SU-DHL-6 (cell line): ENCODE data around the gene TOP2B.

Experiments used
- H2AFZ ChIP-seq: fragments of 200-600 bp; sonication (generic); 2 replicates; pipeline ENCODE4 v1.6.1; 2014; ENCODE audit warnings: low read depth, mild to moderate bottlenecking, moderate library complexity, mixed read lengths, antibody characterized with exemption, low read length; ENCODE audit not compliant: severe bottlenecking
- H3F3A ChIP-seq: fragments of 200-600 bp; shearing (Covaris generic); 2 replicates; pipeline ENCODE4 v1.6.0; 2016; ENCODE audit warnings: antibody characterized with exemption, mild to moderate bottlenecking; ENCODE audit not compliant: insufficient read depth
- H3K27ac ChIP-seq: fragments of 200-600 bp; sonication (generic); 2 replicates; pipeline ENCODE4 v1.5.1; 2016; ENCODE audit warnings: low read depth, mild to moderate bottlenecking, low read length, moderate library complexity, mixed read lengths
- H3K27me3 ChIP-seq: fragments of 200-600 bp; sonication (generic), shearing (Covaris generic); 2 replicates; pipeline ENCODE4 v1.6.0; 2014; ENCODE audit warnings: mild to moderate bottlenecking, low read length
- H3K36me3 ChIP-seq: fragments of 200-600 bp; sonication (generic); 2 replicates; pipeline ENCODE4 v1.6.1; 2014; ENCODE audit warnings: mild to moderate bottlenecking, low read length, mixed read lengths
- H3K4me2 ChIP-seq: fragments of 300-600, 200-600 bp; shearing (Covaris generic), sonication (generic); 2 replicates; pipeline ENCODE4 v1.6.0; 2014; ENCODE audit warnings: low read length, low read depth, mild to moderate bottlenecking; ENCODE audit not compliant: poor library complexity, severe bottlenecking
- H3K4me3 ChIP-seq: fragments of 200-600 bp; sonication (generic); 2 replicates; pipeline ENCODE4 v1.5.1; 2014; ENCODE audit warnings: antibody characterized with exemption, low read length, mild to moderate bottlenecking, mixed read lengths; ENCODE audit not compliant: insufficient read depth, poor library complexity, severe bottlenecking
- H3K79me2 ChIP-seq: fragments of 200-600 bp; sonication (generic); 2 replicates; pipeline ENCODE4 v1.6.1; 2014; ENCODE audit warnings: mild to moderate bottlenecking, low read length, moderate library complexity; ENCODE audit not compliant: insufficient read depth
- H3K9ac ChIP-seq: fragments of 200-600 bp; sonication (generic); 2 replicates; pipeline ENCODE4 v1.7.0; 2014; ENCODE audit warnings: mild to moderate bottlenecking, low read length
- H3K9me2 ChIP-seq: fragments of 200-600 bp; sonication (generic); replicated peaks from 2 replicates; pipeline ENCODE4 v1.6.1; 2014; ENCODE audit warnings: low read length; ENCODE audit not compliant: insufficient read depth
- H3K9me3 ChIP-seq: fragments of 200-600 bp; sonication (generic); 2 replicates; pipeline ENCODE4 v1.6.1; 2014; ENCODE audit warnings: low read length, mixed read lengths; ENCODE audit not compliant: insufficient read depth
- H4K20me1 ChIP-seq: fragments of 200-600 bp; sonication (generic); 2 replicates; pipeline ENCODE4 v1.6.1; 2014; ENCODE audit warnings: low read depth, mild to moderate bottlenecking, antibody characterized with exemption, low read length, moderate library complexity, mixed read lengths
- CTCF ChIP-seq: fragments of 200-600 bp; sonication (generic); IDR thresholded peaks from one replicate; pipeline ENCODE4 v1.5.1; 2017; ENCODE audit warnings: antibody characterized with exemption, mild to moderate bottlenecking, low read length, moderate library complexity; ENCODE audit not compliant: insufficient read depth, poor library complexity, severe bottlenecking
- EZH2phosphoT487 ChIP-seq: fragments of 200-600 bp; sonication (generic), shearing (Covaris generic); conservative IDR thresholded peaks from 2 replicates; pipeline ENCODE4 v1.6.1; 2018; ENCODE audit warnings: mild to moderate bottlenecking, antibody characterized with exemption, low read length, moderate library complexity, mixed read lengths

TOP2B gene

GRCh38 chr3:25654576-25654975, 10.1 kb downstream of the TOP2B start:
- Histone ChIP-seq H3F3A (0 out of 2 replicates have a peak, but pooled peaks cover under 1% of the 10 kb centered on the region), H3K27me3 (no peaks in the 10 kb centered on the region), H3K36me3 (no peaks in the 10 kb centered on the region), H3K79me2 (peaks cover 91% of the 10 kb centered on the region), H3K9me3 (no peaks in the 10 kb centered on the region), H4K20me1 (peaks cover 26% of the 10 kb centered on the region), H3K9ac (no peak overlapping the region), H3K27ac (no peak overlapping the region), H3K4me3 (no peak overlapping the region), H3K4me2 (no peak overlapping the region), H2AFZ (no peak overlapping the region), H3K9me2 (no peaks in the 10 kb centered on the region)
- TF ChIP-seq EZH2phosphoT487, result no peak
- no peak for TF ChIP-seq CTCF

GRCh38 chr3:25653322-25653721, 11.4 kb downstream of the TOP2B start:
- Histone ChIP-seq H3K4me3 (no peak overlapping the region), H3F3A (peaks cover 5% of the 10 kb centered on the region; the same call in 1 of the 2 replicates), H3K36me3 (no peaks in the 10 kb centered on the region), H3K27me3 (no peaks in the 10 kb centered on the region), H3K9me3 (no peaks in the 10 kb centered on the region), H3K4me2 (no peak overlapping the region), H4K20me1 (peaks cover 19% of the 10 kb centered on the region), H3K27ac (no peak overlapping the region), H3K79me2 (peaks cover 92% of the 10 kb centered on the region), H3K9me2 (no peaks in the 10 kb centered on the region), H3K9ac (no peak overlapping the region), H2AFZ (no peak overlapping the region)
- TF ChIP-seq CTCF, result no peak
- no peak for TF ChIP-seq EZH2phosphoT487

- peaks cover 96% of the 10 kb centered on the region for H3K79me2 ChIP-seq
- H3K4me3 ChIP-seq, result no peak overlapping the region
- H3K4me2 ChIP-seq, result no peak overlapping the region
- H3K9me2 ChIP-seq, result no peaks in the 10 kb centered on the region
- no peak overlapping the region for H3K9ac ChIP-seq
- H4K20me1 ChIP-seq, result peaks cover 19% of the 10 kb centered on the region
- H3K27me3 ChIP-seq, result no peaks in the 10 kb centered on the region
- H2AFZ ChIP-seq, result no peak overlapping the region
- no peaks in the 10 kb centered on the region for H3K36me3 ChIP-seq
- no peak overlapping the region for H3K27ac ChIP-seq
- H3K9me3 ChIP-seq, result no peaks in the 10 kb centered on the region
- peaks cover 5% of the 10 kb centered on the region; the same call in 1 of the 2 replicates for H3F3A ChIP-seq
- TF ChIP-seq EZH2phosphoT487, result no peak
- TF ChIP-seq CTCF, result no peak
These were observed 11.8 kb downstream of the TOP2B start for GRCh38 chr3:25652921-25653320.
